Activated T-cell treated with anti-CD3 and anti-CD28 coated beads, Interleukin-2, amount 50 U/mL, for 72 hours (primary cell): ENCODE results near the gene PRAMEF6. TPM values are rescaled to one million over a fixed set of nuclear protein-coding genes. Genes with fewer than 3 reads are reported as not detected.
"Not testable (repeated sequence)": the region's sequence is repeated elsewhere in the genome, so short reads cannot be mapped to it uniquely, and the experiment has no call there.

ENCODE experiments used
- ATAC-seq, 2 donors: fragments of 150-1000 bp; cut with Tn5 transposase; replicated peaks in 1 of 2; 2 replicates each; pipeline ENCODE4 v1.10.0; 2021; ENCODE audit warnings: moderate library complexity in 2 of 2, mild to moderate bottlenecking in 1 of 2
- DNase-seq, 2 donors: peaks; one replicate each; pipeline ENCODE4 v3.0.0; 2021 to 2022; ENCODE audit warnings: mixed read lengths in 1 of 2
- H3K27ac Mint-ChIP-seq: one replicate; pipeline ENCODE4 v1.8.0; 2022; ENCODE audit warnings: mild to moderate bottlenecking, moderate library complexity, mixed read lengths
- H3K27me3 Mint-ChIP-seq: one replicate; pipeline ENCODE4 v1.8.0; 2022; ENCODE audit warnings: low read depth, mixed read lengths
- H3K36me3 Mint-ChIP-seq, 2 donors: one replicate each; pipeline ENCODE4 v1.8.0; 2022; ENCODE audit warnings: mixed read lengths in 2 of 2, mild to moderate bottlenecking in 1 of 2; ENCODE audit not compliant: insufficient read depth in 2 of 2
- H3K4me1 Mint-ChIP-seq: one replicate; pipeline ENCODE4 v1.8.0; 2022; ENCODE audit warnings: low read depth, mixed read lengths
- H3K4me3 Mint-ChIP-seq, 2 donors: one replicate each; pipeline ENCODE4 v1.8.0; 2022; ENCODE audit warnings: mild to moderate bottlenecking in 2 of 2, mixed read lengths in 2 of 2, moderate library complexity in 2 of 2
- H3K9me3 Mint-ChIP-seq, 2 donors: one replicate each; pipeline ENCODE4 v1.8.0; 2022; ENCODE audit warnings: mixed read lengths in 2 of 2
- total RNA-seq, 2 donors: library from RNA; stranded (reverse); gene quantifications; one replicate each; pipeline ENCODE4 v1.2.3, GENCODE V29; 2022

Gene PRAMEF6
- not detected for total RNA-seq

DNA sequence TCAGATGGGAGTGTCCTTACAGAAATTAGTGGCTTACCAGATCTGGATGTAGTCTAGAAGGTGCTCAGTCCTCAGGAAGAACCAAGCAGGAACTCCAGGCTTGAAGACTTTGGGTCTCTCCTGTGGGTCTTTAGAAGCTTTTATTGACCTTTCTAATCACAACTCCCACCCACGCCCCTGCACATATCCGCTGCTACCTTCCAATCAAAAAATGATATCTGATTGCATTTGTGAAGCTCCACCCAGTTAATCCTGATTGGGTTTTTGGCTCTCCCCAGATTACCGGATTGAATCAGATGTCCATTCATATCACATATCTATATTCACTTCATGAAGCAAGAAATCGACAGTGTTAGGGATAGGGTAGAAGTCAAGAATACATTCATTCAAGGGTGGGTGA is at the start of gene PRAMEF6:
PRAMEF6 (minus strand) TSS at position 101 of the 400 bp plus-strand sequence. CDS start 5,062 bp downstream, outside the sequence.
- H3K27ac Mint-ChIP-seq, H3K27me3 Mint-ChIP-seq, ATAC-seq, DNase-seq, H3K4me1 Mint-ChIP-seq, H3K4me3 Mint-ChIP-seq, H3K36me3 Mint-ChIP-seq, H3K9me3 Mint-ChIP-seq: not testable (repeated sequence)

DNA sequence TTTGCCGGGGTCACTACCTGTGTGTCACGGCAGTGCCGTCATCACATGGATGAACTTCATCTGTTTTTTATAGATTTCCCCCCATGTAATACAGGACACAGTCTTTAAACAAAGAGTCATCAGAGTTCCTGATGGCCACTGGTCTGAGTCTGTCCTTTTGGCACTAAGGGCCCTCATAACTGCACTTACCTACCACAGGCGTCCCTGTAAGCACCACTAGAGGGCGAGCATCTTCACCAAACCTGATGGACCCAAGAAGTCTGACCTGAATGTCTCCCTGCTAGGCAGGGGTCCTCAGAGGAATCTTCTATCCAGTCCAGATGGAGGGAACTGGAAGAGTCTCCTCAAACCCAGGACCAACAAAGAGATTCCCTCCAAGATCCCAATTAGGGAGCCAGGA is 23.0 kb downstream of the PRAMEF6 start:
- H3K36me3 Mint-ChIP-seq, H3K9me3 Mint-ChIP-seq, ATAC-seq, H3K4me1 Mint-ChIP-seq, H3K27ac Mint-ChIP-seq, H3K4me3 Mint-ChIP-seq, DNase-seq, H3K27me3 Mint-ChIP-seq: not testable (repeated sequence)

DNA sequence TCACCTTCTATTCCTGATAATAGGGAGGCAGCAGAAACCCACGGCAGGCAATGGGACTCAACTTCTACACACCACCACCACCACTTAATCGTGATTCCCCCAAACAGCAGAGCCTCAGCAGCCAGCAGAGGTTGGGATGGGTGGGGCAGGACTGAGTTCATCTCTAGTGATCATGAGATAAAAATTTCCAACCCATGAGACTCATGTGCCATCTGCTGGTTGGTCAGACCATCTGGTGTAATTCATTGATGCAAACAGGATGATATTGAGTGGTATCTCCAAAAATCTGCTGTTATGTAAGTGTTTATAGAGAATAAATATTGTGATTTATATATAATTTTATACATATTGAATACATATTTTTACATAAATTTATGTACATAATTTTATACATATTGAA is 25.6 kb downstream of the PRAMEF6 start:
- ATAC-seq, H3K4me1 Mint-ChIP-seq, H3K9me3 Mint-ChIP-seq, H3K36me3 Mint-ChIP-seq, H3K27ac Mint-ChIP-seq, H3K27me3 Mint-ChIP-seq, DNase-seq, H3K4me3 Mint-ChIP-seq: not testable (repeated sequence)

DNA sequence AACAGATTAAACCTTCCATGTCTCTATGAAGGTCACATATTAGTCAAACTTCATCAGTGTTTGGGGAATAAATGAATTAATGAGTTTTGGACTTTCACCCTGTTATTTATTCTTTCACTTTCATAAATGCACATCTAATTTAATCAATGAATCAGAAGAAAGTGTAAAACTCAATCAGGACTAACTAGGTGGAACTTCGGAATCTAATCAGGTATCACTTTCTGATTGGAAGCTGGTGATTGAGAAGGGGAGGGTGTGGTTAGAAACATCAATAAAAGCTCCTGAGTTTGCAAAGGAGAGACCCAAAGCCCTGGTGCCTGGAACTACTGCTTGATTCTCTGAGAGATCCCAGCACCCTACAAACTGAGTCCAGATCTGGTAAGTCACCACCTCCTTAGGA is 31.1 kb downstream of the PRAMEF6 start, which contains the start of gene PRAMEF7:
PRAMEF7 (plus strand) TSS at position 301 of the 400 bp plus-strand sequence. CDS start 1,083 bp downstream, outside the sequence.
- H3K9me3 Mint-ChIP-seq, H3K4me1 Mint-ChIP-seq, DNase-seq, H3K27ac Mint-ChIP-seq, ATAC-seq, H3K4me3 Mint-ChIP-seq, H3K27me3 Mint-ChIP-seq, H3K36me3 Mint-ChIP-seq: not testable (repeated sequence)

DNA sequence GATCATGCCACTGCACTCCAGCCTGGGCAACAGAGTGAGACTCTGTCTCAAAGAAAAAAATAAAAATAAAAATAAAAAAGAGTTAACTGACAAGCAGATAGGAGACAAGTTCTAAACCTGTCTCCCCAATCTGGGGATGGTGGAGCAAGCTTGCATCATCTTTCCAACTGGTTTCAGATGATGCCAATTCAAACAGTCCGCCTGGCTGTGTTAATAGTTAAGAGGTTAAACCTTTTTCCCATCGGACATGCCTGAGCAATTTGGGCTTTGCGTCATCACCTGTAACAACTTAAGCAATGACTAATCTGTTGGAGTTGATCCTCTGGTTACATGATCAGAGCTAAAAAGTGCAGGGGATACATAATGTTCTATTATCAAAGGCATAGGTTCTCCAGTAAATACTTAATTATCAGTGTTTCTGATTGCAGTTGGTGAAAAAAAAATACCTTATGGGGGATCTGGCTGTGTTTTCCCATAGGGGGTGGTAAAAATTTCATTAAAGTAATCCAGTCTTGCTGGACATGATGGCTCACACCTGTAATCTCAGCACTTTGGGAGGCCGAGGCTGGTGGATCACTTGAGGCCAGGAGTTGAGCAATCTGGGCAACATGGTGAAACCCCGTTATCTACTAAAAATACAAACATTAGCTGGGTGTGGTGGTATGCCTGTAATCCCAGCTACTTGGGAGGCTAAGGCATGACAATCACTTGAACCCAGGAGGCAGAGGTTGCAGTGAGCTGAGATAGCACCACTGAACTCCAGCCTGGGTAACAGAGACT is 43.4 kb downstream of the PRAMEF6 start:
- not testable (repeated sequence) for H3K9me3 Mint-ChIP-seq, H3K27me3 Mint-ChIP-seq, H3K4me1 Mint-ChIP-seq, H3K4me3 Mint-ChIP-seq, DNase-seq, ATAC-seq, H3K36me3 Mint-ChIP-seq, H3K27ac Mint-ChIP-seq

DNA sequence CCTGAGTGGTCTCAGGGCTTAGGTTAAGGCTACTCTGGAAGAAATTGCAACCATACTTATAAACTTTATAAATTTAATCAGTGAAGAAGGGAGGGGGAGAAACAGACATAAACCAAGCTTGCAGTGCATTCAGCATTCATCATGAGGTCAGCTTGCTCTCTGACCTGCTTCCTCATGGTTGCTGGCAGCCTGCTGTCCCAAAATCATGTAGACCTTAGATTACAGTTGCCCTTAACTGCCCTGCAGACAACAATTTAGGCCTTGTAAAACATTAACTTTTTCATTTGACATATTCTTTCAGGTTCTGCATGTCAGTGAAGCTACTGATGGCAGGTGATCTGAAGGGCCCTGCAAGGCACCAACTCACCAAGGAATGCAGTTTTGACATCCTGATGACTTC is 48.2 kb downstream of the PRAMEF6 start:
- ATAC-seq, H3K27ac Mint-ChIP-seq, H3K36me3 Mint-ChIP-seq, H3K27me3 Mint-ChIP-seq, DNase-seq, H3K4me3 Mint-ChIP-seq, H3K9me3 Mint-ChIP-seq, H3K4me1 Mint-ChIP-seq: not testable (repeated sequence)

DNA sequence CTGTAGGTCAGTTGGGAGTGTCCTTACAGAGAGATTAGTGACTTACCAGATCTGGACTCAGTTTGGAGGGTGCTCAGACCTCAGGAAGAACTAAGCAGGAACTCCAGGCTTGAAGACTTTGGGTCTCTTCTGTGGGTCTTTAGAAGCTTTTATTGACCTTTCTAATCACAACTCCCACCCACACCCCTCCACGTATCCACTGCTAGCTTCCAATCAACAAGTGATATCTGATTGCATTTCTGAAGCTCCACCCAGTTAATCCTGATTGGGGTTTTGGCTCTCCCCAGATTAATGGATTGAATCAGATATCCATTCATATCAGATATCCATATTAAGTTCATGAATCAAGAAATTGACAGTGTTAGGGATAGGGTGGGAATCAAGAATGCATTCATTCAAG is 49.2 kb downstream of the PRAMEF6 start, which contains the start of gene PRAMEF10:
PRAMEF10 (minus strand) TSS at position 101 of the 400 bp plus-strand sequence. CDS start 2,423 bp downstream, outside the sequence.
- H3K36me3 Mint-ChIP-seq, ATAC-seq, H3K27ac Mint-ChIP-seq, H3K4me3 Mint-ChIP-seq, H3K9me3 Mint-ChIP-seq, H3K27me3 Mint-ChIP-seq, H3K4me1 Mint-ChIP-seq, DNase-seq: not testable (repeated sequence)

Other genes with a start within 250 kb of the PRAMEF6 start
- gene AADACL3, start 231.5 kb downstream of the PRAMEF6 start, total RNA-seq: not detected
- gene CFAP107, start 201.4 kb downstream of the PRAMEF6 start, total RNA-seq: not detected
- gene PRAMEF12, start 173.8 kb downstream of the PRAMEF6 start, total RNA-seq: not detected
- gene PRAMEF1, start 156.2 kb downstream of the PRAMEF6 start, total RNA-seq: not detected
- not detected for gene PRAMEF11, start 116.2 kb downstream of the PRAMEF6 start, total RNA-seq
- gene HNRNPCL1, start 98.9 kb downstream of the PRAMEF6 start, total RNA-seq: not detected
- not detected for gene PRAMEF2, start 90.5 kb downstream of the PRAMEF6 start, total RNA-seq
- not detected for gene PRAMEF4, start 61.4 kb downstream of the PRAMEF6 start, total RNA-seq
- gene PRAMEF10, start 49.3 kb downstream of the PRAMEF6 start, total RNA-seq: not detected
- gene PRAMEF7, start 31.0 kb downstream of the PRAMEF6 start, total RNA-seq: not detected
- gene PRAMEF27, start 109.0 kb upstream of the PRAMEF6 start, total RNA-seq: not detected
- gene HNRNPCL3, start 113.2 kb upstream of the PRAMEF6 start, total RNA-seq: not detected
- not detected for gene PRAMEF25, start 123.2 kb upstream of the PRAMEF6 start, total RNA-seq
- not detected for gene HNRNPCL2, start 169.3 kb upstream of the PRAMEF6 start, total RNA-seq
- gene PRAMEF26, start 208.4 kb upstream of the PRAMEF6 start, total RNA-seq: not detected
- not detected for gene HNRNPCL4, start 218.1 kb upstream of the PRAMEF6 start, total RNA-seq
- not detected for gene PRAMEF9, start 224.3 kb upstream of the PRAMEF6 start, total RNA-seq